NCI-H226 (cell line): ENCODE measurements around the gene LTBP2.

ENCODE experiments used
- DNase-seq: peaks from one replicate; pipeline ENCODE4 v3.0.0-alpha.2; 2015

Gene LTBP2

DNA sequence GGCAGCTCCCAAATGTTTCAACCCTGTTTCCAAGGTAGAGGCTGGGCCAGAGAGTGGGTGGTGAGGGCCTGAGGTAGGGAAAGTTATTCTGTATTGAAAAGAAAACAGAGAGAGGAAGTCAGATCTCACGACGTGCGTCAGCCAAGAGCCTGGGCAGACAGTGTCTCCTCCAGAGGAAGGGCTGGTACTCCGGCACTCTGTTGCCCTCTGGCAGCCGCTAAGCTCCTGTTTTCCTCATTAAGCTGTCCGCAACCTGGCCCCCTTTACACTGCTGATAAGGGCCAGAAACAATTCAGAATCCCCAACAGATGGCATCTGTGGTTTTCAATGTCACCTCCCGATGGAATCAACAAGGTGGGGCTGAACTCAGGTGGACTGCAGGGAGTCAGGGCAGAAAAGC is 26.0 kb upstream of the LTBP2 start:
- no peak for DNase-seq

DNA sequence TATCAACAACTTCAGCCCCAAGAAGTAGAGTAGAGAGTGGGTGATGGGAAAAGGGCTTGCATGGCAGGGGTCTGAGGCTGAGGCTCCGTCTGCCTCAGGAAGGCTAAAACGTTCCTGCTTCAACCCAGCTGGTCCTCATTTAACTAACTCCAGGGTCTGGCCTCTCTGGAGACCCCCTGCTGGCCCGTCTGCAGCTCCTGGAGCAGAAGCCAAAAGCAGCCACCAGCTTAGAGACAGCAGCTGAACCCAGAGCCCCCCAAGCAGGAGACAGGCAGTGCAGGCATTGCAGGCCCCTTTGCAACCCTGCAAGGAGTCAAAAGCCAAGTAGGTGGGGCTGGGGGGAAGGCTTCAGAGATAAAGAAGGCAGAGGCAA is 25.1 kb upstream of the LTBP2 start:
- no peak for DNase-seq

DNA sequence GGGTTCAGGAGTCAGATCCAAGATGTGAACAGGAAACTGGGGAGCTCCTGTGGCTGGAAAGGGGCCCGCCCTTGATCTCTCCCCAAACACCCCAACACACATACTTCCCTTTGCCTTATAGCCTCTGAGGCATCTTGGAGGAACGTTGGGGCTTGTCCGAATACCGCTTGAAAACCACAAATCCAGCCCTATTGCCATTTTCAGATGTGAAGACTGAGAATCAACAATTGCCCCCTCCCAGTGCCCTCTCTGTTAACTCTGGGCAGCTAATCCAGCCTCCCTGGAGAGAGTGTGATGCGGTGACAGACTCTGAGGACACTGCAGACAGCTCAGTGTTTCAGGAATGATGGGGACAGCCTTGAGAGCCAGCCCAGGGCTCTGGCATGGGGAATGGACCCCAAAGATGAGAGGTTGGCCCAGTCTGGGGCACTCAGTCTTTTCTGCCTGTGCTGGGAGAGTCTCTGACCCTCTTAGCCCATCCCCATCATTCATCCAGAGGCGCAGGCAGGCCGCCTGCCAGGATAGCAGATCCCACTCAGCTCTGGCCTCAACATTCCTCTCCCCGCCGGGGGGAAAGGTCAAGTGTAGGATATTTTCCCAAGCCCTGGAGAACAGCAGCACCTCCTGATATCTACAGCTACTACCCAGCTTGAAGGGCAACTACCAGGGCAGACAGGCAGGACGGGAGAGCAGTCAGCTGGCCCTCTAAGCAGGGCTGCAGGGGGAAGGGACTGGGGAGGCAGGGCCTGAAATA is 24.6 kb upstream of the LTBP2 start:
- no peak for DNase-seq

DNA sequence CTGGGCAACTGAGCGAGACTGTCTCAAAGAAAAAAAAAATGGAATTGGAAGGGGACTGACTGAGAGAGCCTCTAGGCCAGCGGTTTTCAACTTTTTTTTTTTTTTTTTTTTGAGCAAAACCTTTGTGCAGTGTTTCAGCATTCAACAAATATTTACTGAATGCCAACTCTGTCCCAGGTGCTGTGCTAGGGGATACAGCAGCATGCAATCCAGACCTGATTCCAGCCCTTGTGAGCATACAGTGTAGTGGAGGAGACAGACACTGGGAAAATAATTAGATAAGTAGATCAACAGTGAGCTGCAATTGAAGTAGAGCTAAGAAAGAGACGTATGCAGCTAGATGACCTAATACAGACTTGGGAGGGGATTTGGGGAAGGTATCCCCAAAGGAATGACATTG is 23.8 kb upstream of the LTBP2 start:
- no peak for DNase-seq

GRCh38 chr14:74634964-74635363 is 22.9 kb upstream of the LTBP2 start:
- no peak for DNase-seq

DNA sequence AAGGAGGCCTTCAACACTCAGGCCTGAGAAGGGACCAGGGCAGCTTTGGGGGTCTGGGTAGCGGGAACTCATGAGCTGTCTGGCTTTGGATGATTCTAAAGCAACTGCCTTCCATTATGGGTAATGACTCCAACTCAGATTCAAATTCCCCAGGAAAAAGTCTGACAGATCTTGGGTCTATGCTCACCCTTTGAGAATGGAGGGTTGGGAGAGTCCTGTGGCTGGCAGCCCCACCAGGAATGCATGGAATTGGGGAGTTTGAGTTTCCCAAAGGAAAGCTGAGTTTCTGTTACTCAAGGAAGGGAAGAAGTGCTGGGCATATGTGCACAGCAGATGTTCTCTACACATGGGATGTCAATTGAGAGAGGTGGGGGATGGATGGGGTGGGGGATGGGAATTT is 22.4 kb upstream of the LTBP2 start:
- peak; percentile 37 for DNase-seq

GRCh38 chr14:74630881-74631690 is 19.0 kb upstream of the LTBP2 start:
- no peak for DNase-seq

DNA sequence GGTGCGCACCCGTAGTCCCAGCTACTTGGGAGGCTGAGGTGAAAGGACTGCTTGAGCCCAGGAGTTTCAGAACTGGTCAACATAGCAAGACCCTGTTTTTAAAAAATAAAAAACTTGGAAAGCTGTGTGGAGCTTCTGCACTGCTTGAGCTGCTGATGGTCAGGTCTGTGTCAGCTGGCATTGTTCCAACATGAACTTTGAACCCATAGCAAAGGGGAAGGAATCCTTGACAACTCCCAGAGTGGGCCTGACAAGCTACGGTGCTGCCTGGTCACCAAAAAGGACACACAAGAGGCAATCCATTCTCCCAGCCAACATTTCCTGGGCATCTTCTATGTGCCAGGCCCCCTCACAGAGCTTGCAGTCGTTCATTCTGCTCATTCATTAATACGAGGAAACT is 16.4 kb upstream of the LTBP2 start:
- no peak for DNase-seq

- no peak for DNase-seq
These were observed 15.0 kb upstream of the LTBP2 start for GRCh38 chr14:74627076-74627475.

- no peak for DNase-seq
These were observed 10.2 kb upstream of the LTBP2 start for GRCh38 chr14:74622257-74622656.

GRCh38 chr14:74621556-74621955 is 9.5 kb upstream of the LTBP2 start:
- no peak for DNase-seq

- no peak for DNase-seq
These were observed 8.9 kb upstream of the LTBP2 start for GRCh38 chr14:74620923-74621322.

- peak; percentile 93 for DNase-seq
These were observed 8.5 kb upstream of the LTBP2 start for GRCh38 chr14:74620497-74620921.

- peak; percentile 99 for DNase-seq
These were observed 7.7 kb upstream of the LTBP2 start for GRCh38 chr14:74619672-74620131.

DNA sequence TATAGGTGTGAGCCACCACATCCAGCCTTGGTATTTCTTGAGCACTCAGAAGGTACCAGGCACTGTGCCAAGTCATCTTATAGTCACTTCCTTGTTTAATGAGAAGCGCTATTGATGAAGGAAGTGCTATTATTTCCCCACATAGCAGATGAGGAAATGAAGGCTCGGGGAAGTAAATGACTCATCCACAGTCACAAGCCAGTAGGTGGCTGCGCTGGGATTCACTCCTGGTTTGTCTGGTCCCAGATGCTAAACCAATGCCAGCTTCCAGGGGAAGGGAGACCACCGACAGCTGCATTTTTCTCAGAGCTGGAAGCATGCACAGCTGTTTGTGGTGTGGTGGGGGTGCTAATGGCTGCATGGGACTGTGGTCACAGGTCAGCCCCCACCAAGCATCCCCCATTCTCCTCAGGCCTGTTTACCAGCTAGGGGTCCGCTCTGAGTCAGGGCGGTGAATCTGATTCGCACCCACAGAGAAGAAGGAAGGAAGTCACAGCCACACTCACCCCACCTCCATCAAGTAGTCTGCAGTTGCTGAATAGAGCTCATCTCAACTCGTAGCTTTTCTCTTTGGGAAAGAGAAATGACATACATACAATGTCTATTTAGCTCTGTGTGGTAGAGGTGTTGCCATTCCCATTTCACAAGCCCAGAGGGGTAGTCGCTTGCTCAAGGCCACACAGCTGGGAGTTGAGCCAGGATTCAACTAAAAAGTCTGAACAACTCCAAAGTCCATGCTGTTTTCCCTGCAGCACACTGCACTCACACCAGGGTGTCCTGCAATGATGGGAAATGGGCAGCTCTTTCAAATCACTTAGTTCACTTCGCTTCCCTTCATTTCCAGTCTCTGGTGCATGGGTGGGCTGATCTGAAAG is 6.3 kb upstream of the LTBP2 start:
- DNase-seq, result no peak

DNA sequence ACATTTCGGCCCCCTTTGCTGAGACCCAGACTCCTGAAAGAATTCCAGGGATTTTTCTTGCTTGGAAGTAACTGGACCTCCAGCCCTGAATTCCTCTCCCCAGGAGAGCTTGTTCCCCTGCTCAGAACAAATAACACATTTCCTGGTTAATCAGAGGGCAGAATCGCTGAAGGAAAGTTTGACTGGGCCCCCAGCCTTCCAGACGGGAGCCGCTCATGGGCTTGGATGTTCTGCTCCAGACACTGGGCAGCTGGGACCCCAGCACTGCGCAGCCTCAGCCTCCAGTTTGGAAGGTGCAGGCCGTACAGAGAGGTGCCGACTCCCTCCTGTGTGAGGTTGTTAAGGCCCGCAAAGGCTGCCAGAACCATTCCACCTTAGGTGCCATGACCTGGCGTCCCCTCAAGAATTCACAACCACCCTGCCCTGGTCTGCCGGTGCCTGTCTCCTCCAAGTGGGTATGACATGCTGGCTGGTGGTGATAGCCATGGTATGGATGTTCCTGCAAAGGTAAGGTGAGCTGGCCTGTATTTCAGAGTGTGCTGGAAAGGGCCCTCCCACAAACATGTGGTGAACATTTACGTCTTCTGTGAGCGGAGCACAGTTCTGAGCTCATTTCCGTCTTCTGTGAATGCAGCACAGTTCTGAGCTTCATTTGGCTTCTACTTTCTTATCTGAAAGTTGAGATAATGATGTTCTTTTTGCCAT is 5.1 kb upstream of the LTBP2 start:
- DNase-seq, result peak; percentile 29

- DNase-seq, result peak; percentile 91
These were observed 4.5 kb upstream of the LTBP2 start for GRCh38 chr14:74616507-74616906.

- no peak for DNase-seq
These were observed 3.7 kb upstream of the LTBP2 start for GRCh38 chr14:74615735-74616134.

- DNase-seq, result no peak
These were observed 2.8 kb upstream of the LTBP2 start for GRCh38 chr14:74614508-74615495.

DNA sequence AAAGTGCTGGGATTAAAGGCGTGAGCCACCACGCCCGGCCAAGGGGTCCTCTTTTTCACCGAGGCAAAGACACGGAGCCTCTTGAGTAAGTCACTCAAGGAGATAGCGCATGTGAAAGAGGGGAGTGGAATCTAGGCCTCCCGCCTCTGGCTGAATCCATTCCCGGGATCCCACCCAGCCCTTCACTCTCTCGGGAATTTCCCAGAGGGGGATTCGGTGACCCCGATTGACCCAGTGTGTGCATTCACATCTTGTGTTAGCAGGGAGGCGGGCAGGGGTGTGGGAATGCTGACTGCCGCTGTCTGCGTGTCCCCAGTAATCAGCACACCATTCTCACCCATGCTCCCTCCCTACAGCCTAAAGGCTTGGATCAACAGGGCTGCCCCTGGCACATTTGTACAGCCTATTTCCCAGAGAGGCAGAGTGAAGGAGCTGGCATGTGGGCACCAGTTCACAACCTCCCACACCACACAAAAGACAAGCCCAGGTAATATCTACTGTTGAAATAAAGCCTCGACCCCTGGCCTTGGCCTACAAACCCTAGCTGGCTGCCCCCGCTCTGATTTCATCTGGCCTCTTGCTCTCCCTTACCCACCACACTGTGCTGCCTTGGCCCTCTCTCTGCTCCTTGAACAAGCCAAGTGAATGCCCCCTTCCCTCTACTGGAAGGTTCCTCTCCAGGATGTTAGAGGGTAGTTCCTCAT is 1.3 kb upstream of the LTBP2 start:
- DNase-seq, result no peak
